A549 (cell line): ENCODE measurements around the gene RGS21.

Experiments
- BCL3 ChIP-seq: fragments of >200 bp; sonication (Bioruptor Twin); formaldehyde crosslinking; IDR thresholded peaks from 3 replicates; pipeline ENCODE4 v1.6.1; 2016
- CEBPB ChIP-seq, 2 experiments: fragments of >200 bp in 1 of 2; sonication (Bioruptor Twin) in 1 of 2; formaldehyde crosslinking in 1 of 2; IDR thresholded peaks; 2 replicates each; pipeline ENCODE4 v1.6.1; 2012 to 2016
- CTCF ChIP-seq: fragments of >200 bp; sonication (Bioruptor Twin); formaldehyde crosslinking; IDR thresholded peaks from 3 replicates; pipeline ENCODE4 v1.5.1; 2016
- EP300 ChIP-seq, 2 experiments: fragments of >200 bp; sonication (Bioruptor Twin); formaldehyde crosslinking; IDR thresholded peaks; 2 replicates in 1 of 2; 3 replicates in 1 of 2; pipeline ENCODE4 v1.6.1; 2016 to 2017
- FOSL2 ChIP-seq, 2 experiments: fragments of 450-650 bp in 1 of 2; fragments of >200 bp in 1 of 2; sonication (Bioruptor Twin) in 1 of 2; formaldehyde crosslinking; IDR thresholded peaks; 2 replicates each; pipeline versions ENCODE4 v1.5.0 to v1.6.1; 2016 to 2020; ENCODE audit warnings: mild to moderate bottlenecking in 1 of 2, moderate library complexity in 1 of 2
- KDM5A ChIP-seq: fragments of 200-600 bp; sonication (generic); IDR thresholded peaks from 2 replicates; pipeline ENCODE4 v1.6.1; 2016; ENCODE audit warnings: antibody characterized with exemption, mild to moderate bottlenecking
- MYC ChIP-seq: IDR thresholded peaks from 2 replicates; pipeline ENCODE4 v1.6.1; 2012; ENCODE audit warnings: mild to moderate bottlenecking, inconsistent platforms, low read length, improper control_type of control experiment, borderline replicate concordance
- POLR2A ChIP-seq: IDR thresholded peaks from 2 replicates; pipeline ENCODE4 v1.6.1; 2012; ENCODE audit warnings: mild to moderate bottlenecking, low read length
- RAD21 ChIP-seq, 2 experiments: fragments of >200 bp in 1 of 2; sonication (Bioruptor Twin) in 1 of 2; formaldehyde crosslinking in 1 of 2; IDR thresholded peaks in 1 of 2; conservative IDR thresholded peaks in 1 of 2; 2 replicates in 1 of 2; 3 replicates in 1 of 2; pipeline ENCODE4 v1.6.1; 2012 to 2018; ENCODE audit warnings: inconsistent platforms in 1 of 2
- RNF2 ChIP-seq: fragments of 200-600 bp; sonication (generic); IDR thresholded peaks from 2 replicates; pipeline ENCODE4 v1.6.1; 2016; ENCODE audit warnings: low read depth, mild to moderate bottlenecking, antibody characterized with exemption, moderate library complexity, borderline replicate concordance
- SMC3 ChIP-seq: fragments of >200 bp; sonication (Bioruptor Twin); formaldehyde crosslinking; IDR thresholded peaks from 3 replicates; pipeline ENCODE4 v1.6.1; 2018; ENCODE audit warnings: inconsistent platforms
- ZNF302 ChIP-seq: fragments of 250-450 bp; sonication (Bioruptor Pico); IDR thresholded peaks from 2 replicates; pipeline ENCODE4 v1.9.0; 2021; ENCODE audit warnings: inconsistent platforms, mild to moderate bottlenecking, moderate library complexity
- TF ChIP-seq, protein P1 (sequence below): fragments of 450-650 bp; IDR thresholded peaks from 2 replicates; pipeline ENCODE4 v1.6.1; 2014; ENCODE audit warnings: antibody characterized with exemption
- TF ChIP-seq, protein P2 (sequence below): fragments of >200 bp; sonication (Bioruptor Twin); formaldehyde crosslinking; IDR thresholded peaks from 2 replicates; pipeline ENCODE4 v1.6.1; 2016

DNA sequence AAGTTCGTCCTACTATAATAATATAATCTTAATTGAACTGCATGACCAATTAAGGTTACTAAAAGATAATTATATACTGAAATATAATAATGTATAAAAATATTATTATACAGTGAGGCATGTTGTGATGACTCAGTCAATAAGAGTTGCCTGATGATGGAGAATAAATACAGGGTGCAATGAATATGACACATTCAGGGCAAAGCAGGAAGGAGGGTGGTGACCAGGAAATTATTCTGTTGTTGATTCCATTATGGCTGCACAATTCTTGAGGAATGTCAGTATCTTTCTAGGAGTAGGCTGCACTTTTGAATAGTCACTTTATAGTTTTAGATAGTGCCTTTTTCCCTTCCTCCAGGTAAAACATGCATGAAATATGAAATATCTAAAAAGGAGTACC lies 46.4 kb upstream of the RGS21 start:
- TF ChIP-seq, protein P1, sequence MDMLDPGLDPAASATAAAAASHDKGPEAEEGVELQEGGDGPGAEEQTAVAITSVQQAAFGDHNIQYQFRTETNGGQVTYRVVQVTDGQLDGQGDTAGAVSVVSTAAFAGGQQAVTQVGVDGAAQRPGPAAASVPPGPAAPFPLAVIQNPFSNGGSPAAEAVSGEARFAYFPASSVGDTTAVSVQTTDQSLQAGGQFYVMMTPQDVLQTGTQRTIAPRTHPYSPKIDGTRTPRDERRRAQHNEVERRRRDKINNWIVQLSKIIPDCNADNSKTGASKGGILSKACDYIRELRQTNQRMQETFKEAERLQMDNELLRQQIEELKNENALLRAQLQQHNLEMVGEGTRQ: no peak
- TF ChIP-seq CTCF (no peak), BCL3 (no peak), POLR2A (no peak), CEBPB (IDR thresholded peaks at IDR 0.05) (no peak), RAD21 (conservative IDR thresholded peaks at IDR 0.05 in 1 of 2, IDR thresholded peaks at IDR 0.05 in 1 of 2) (no peak), MYC (no peak), RNF2 (no peak), FOSL2 (IDR thresholded peaks at IDR 0.05) (no peak), FOSL2 (CRISPR knock-in tag; IDR thresholded peaks at IDR 0.05) (no peak), KDM5A (no peak), ZNF302 (CRISPR knock-in tag) (no peak), SMC3 (no peak), EP300 (IDR thresholded peaks at IDR 0.05) (no peak)
- TF ChIP-seq, protein P2, sequence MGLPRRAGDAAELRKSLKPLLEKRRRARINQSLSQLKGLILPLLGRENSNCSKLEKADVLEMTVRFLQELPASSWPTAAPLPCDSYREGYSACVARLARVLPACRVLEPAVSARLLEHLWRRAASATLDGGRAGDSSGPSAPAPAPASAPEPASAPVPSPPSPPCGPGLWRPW: no peak
